ENCODE measurements around the gene ATP5F1B. TPM values are rescaled to one million over a fixed set of nuclear protein-coding genes. Genes with fewer than 3 reads are reported as not detected.

The ATP5F1B gene
- total and polyA plus RNA-seq, 2 of the 13 experiments (the other 11 are each of a cell fraction or from before 2014, with no cell fraction given) = 1,051 to 1,180 TPM

DNA sequence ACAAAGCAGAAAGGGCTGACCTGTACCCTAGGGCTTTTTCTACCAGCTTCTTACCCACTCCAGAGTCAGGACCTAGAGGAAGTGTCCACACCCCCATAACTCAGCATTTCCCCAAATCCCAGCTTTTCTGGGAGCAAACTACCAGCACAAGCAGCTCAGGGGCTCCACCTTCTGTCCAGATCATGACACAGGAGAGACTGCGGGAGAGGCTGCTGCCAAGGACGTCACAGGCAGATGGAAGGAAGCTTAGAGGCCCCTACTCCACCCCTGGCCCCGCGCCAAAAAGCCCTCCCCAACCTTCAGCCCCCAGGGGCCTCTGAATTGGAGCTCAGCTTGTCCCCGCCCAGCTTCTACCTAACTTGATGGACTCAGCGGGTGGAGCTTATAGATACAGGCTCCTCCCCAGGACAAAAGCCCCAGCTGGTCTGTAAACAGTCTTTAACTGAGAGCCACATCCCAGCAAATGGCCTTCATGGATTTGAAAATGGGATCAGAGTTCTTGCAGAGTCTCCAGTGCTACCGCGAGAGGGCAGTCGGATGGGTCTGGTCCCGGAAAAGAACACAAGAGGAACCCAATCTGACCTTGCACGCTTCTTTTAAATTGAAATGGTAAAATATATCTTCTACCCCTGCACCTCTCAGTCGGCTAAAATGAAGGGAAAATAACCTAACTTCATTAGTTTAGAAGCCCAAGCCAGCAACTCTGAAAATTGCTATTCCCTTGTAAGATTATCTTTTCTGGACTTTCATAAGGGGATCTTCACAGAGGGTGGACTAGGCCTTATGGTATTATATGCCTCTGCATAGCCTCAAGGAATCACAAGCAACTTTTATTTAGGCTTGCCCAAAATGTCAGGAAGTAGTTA is 8.9 kb downstream of the ATP5F1B start (continued):
- TF ChIP-seq SMYD3 (CRISPR knock-in tag; IDR thresholded peaks at IDR 0.05) = no peak
- peak; percentile 83 for TF ChIP-seq THAP11 (CRISPR knock-in tag; IDR thresholded peaks at IDR 0.05)
- no peak for TF ChIP-seq ZNF354B (CRISPR knock-in tag; IDR thresholded peaks at IDR 0.05)
- no peak for TF ChIP-seq ZBTB14 (CRISPR knock-in tag; IDR thresholded peaks at IDR 0.05)
- TF ChIP-seq ZNF782 (CRISPR knock-in tag; IDR thresholded peaks at IDR 0.05; ENCODE audit: borderline replicate concordance) = no peak
- no peak for TF ChIP-seq ZNF564 (CRISPR knock-in tag; IDR thresholded peaks at IDR 0.05)
- no peak for TF ChIP-seq AHR (CRISPR knock-in tag; IDR thresholded peaks at IDR 0.05)
- no peak for TF ChIP-seq ZNF20 (CRISPR knock-in tag; IDR thresholded peaks at IDR 0.05)
- no peak for TF ChIP-seq ZNF776 (CRISPR knock-in tag; IDR thresholded peaks at IDR 0.05)
- TF ChIP-seq ZNF777 (CRISPR knock-in tag; IDR thresholded peaks at IDR 0.05) = no peak
- TF ChIP-seq PRMT3 (CRISPR knock-in tag; IDR thresholded peaks at IDR 0.05; ENCODE audit: borderline replicate concordance, low read depth) = no peak
- TF ChIP-seq NR2F1 (CRISPR knock-in tag; IDR thresholded peaks at IDR 0.05) = no peak
- no peak for TF ChIP-seq SSRP1 (CRISPR knock-in tag; IDR thresholded peaks at IDR 0.05)
- peak; percentile 52 for TF ChIP-seq SOX13 (IDR thresholded peaks at IDR 0.05)
- TF ChIP-seq SOX13 (CRISPR knock-in tag; conservative IDR thresholded peaks at IDR 0.05 in 1 of 2, IDR thresholded peaks at IDR 0.05 in 1 of 2) = peak in 1 of 2 experiments; percentile 59; a peak in 1 of 4 replicates
- peak; percentile 68; the same call in 1 of the 2 replicates for TF ChIP-seq REPIN1 (CRISPR knock-in tag; IDR thresholded peaks at IDR 0.05; ENCODE audit: borderline replicate concordance, low read depth)
- peak; percentile 72 for TF ChIP-seq ARNTL (CRISPR knock-in tag; IDR thresholded peaks at IDR 0.05)
- peak; percentile 89 for TF ChIP-seq ZBTB21 (CRISPR knock-in tag; IDR thresholded peaks at IDR 0.05)
- TF ChIP-seq, protein P1, sequence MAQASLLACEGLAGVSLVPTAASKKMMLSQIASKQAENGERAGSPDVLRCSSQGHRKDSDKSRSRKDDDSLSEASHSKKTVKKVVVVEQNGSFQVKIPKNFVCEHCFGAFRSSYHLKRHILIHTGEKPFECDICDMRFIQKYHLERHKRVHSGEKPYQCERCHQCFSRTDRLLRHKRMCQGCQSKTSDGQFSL (CRISPR knock-in tag; IDR thresholded peaks at IDR 0.05) = 0 out of 2 replicates have a peak, but pooled peaks have one; percentile 37
- TF ChIP-seq ZNF557 (CRISPR knock-in tag; IDR thresholded peaks at IDR 0.05) = no peak
- no peak for TF ChIP-seq GTF3A (CRISPR knock-in tag; conservative IDR thresholded peaks at IDR 0.05)
- TF ChIP-seq, protein P2, sequence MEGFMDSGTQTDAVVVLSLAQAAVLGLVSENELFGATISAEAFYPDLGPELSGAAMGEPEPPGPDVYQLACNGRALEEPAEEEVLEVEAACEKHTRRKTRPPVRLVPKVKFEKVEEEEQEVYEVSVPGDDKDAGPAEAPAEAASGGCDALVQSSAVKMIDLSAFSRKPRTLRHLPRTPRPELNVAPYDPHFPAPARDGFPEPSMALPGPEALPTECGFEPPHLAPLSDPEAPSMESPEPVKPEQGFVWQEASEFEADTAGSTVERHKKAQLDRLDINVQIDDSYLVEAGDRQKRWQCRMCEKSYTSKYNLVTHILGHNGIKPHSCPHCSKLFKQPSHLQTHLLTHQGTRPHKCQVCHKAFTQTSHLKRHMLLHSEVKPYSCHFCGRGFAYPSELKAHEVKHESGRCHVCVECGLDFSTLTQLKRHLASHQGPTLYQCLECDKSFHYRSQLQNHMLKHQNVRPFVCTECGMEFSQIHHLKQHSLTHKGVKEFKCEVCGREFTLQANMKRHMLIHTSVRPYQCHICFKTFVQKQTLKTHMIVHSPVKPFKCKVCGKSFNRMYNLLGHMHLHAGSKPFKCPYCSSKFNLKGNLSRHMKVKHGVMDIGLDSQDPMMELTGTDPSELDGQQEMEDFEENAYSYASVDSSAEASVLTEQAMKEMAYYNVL (CRISPR knock-in tag; IDR thresholded peaks at IDR 0.05; ENCODE audit: borderline replicate concordance) = no peak
- no peak for TF ChIP-seq ZNF382 (CRISPR knock-in tag; IDR thresholded peaks at IDR 0.05; ENCODE audit: borderline replicate concordance)
- TF ChIP-seq ZNF256 (CRISPR knock-in tag; conservative IDR thresholded peaks at IDR 0.05) = no peak
- TF ChIP-seq ZKSCAN8 (CRISPR knock-in tag; IDR thresholded peaks at IDR 0.05; ENCODE audit: borderline replicate concordance) = peak; percentile 85; the same call in 1 of the 2 replicates
- TF ChIP-seq, protein P3, sequence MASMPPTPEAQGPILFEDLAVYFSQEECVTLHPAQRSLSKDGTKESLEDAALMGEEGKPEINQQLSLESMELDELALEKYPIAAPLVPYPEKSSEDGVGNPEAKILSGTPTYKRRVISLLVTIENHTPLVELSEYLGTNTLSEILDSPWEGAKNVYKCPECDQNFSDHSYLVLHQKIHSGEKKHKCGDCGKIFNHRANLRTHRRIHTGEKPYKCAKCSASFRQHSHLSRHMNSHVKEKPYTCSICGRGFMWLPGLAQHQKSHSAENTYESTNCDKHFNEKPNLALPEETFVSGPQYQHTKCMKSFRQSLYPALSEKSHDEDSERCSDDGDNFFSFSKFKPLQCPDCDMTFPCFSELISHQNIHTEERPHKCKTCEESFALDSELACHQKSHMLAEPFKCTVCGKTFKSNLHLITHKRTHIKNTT (CRISPR knock-in tag; IDR thresholded peaks at IDR 0.05) = no peak
- no peak for TF ChIP-seq BORCS8-MEF2B (CRISPR knock-in tag; IDR thresholded peaks at IDR 0.05)

Data from HepG2 (cell line).